HCT116 (cell line): ENCODE data around the gene ANTXR2. TPM values are rescaled to one million over a fixed set of nuclear protein-coding genes. Genes with fewer than 3 reads are reported as not detected.

Source experiments
- ATAC-seq: fragments of 200-7000 bp; cut with Tn5 transposase; 2 replicates; pipeline ENCODE4 v1.9.1; 2020; ENCODE audit warnings: mild to moderate bottlenecking, moderate library complexity
- BruUV-seq: library from RNA; stranded (reverse); fragments of 400-500 nt; replicated peaks from 2 replicates; lab custom pipeline; 2021; lab: Mats Ljungman, UMichigan
- CTCF ChIA-PET: fragments of 300-600 bp; sonication (Branson Sonifier 250); formaldehyde crosslinking; loops from one replicate; lab custom pipeline; 2021; ENCODE audit warnings: antibody characterized with exemption; lab: Charles Lee
- POLR2A ChIA-PET: fragments of 300-600, 350-600 bp; sonication (Branson Sonifier 250); formaldehyde crosslinking; loops from one replicate; lab custom pipeline; 2021; ENCODE audit warnings: antibody characterized with exemption; lab: Charles Lee
- RAD21 ChIA-PET, 2 experiments: fragments of 300-600 bp; sonication (Branson Sonifier 250); formaldehyde crosslinking; loops; one replicate each; lab custom pipeline; 2023; ENCODE audit warnings: low total read pairs in 2 of 2; ENCODE audit not compliant: uncharacterized antibody in 2 of 2, unreplicated experiment in 2 of 2, low non-redundant PET in 1 of 2; lab: Charles Lee
- DNase-seq: peaks from one replicate; pipeline ENCODE4 v3.0.0-alpha.2; 2010; ENCODE audit warnings: low read depth, low spot score
- H2AFZ ChIP-seq: fragments of 200-600 bp; shearing (Covaris generic), sonication (generic); 2 replicates; pipeline ENCODE4 v1.6.1; 2017; ENCODE audit warnings: low read depth, mixed run types, mixed read lengths, antibody characterized with exemption, low read length; ENCODE audit not compliant: poor library complexity, severe bottlenecking
- H3K27ac ChIP-seq: 2 replicates; pipeline ENCODE4 v1.5.1; 2012; ENCODE audit warnings: low read depth, low read length
- H3K27me3 ChIP-seq: fragments of 200-600 bp; sonication (generic); 2 replicates; pipeline ENCODE4 v1.6.1; 2016; ENCODE audit warnings: mixed run types, low read length, mixed read lengths; ENCODE audit not compliant: insufficient read depth
- H3K36me3 ChIP-seq, 2 experiments: fragments of 200-500 bp in 1 of 2; fragments of 200-600 bp in 1 of 2; sonication (Bioruptor generic) in 1 of 2; sonication (generic) in 1 of 2; 2 replicates each; pipeline versions ENCODE4 v1.5.1 to v1.6.1; 2014 to 2016; ENCODE audit warnings: low read length in 2 of 2, inconsistent platforms in 1 of 2, mixed read lengths in 1 of 2, mixed run types in 1 of 2; ENCODE audit not compliant: insufficient read depth in 2 of 2, control insufficient read depth in 1 of 2
- H3K4me1 ChIP-seq, 2 experiments: fragments of 200-600 bp in 1 of 2; sonication (generic) in 1 of 2; 2 replicates each; pipeline versions ENCODE4 v1.5.1 to v1.6.1; 2012 to 2017; ENCODE audit warnings: low read length in 2 of 2, inconsistent platforms in 1 of 2, mild to moderate bottlenecking in 1 of 2, mixed read lengths in 1 of 2, mixed run types in 1 of 2, moderate library complexity in 1 of 2; ENCODE audit not compliant: insufficient read depth in 2 of 2, control insufficient read depth in 1 of 2
- H3K4me2 ChIP-seq: fragments of 200-600 bp; sonication (generic); 2 replicates; pipeline ENCODE4 v1.6.1; 2017; ENCODE audit warnings: mixed run types, low read length, mixed read lengths
- H3K4me3 ChIP-seq, 2 experiments: fragments of 200-600 bp in 1 of 2; sonication (generic) in 1 of 2; replicated peaks in 1 of 2; 2 replicates each; pipeline ENCODE4 v1.5.1; 2011 to 2016; ENCODE audit warnings: low read length in 2 of 2, control low read depth in 1 of 2, low read depth in 1 of 2, mild to moderate bottlenecking in 1 of 2, mixed read lengths in 1 of 2, mixed run types in 1 of 2
- H3K79me2 ChIP-seq: fragments of 200-600 bp; sonication (generic); 2 replicates; pipeline ENCODE4 v1.6.1; 2017; ENCODE audit warnings: mild to moderate bottlenecking, mixed run types, low read length, moderate library complexity, mixed read lengths; ENCODE audit not compliant: insufficient read depth
- H3K9ac ChIP-seq: fragments of 200-600 bp; sonication (generic); 2 replicates; pipeline ENCODE4 v1.6.1; 2016; ENCODE audit warnings: low read length, mixed read lengths
- H3K9me2 ChIP-seq: fragments of 200-600 bp; sonication (generic), shearing (Covaris generic); 2 replicates; pipeline ENCODE4 v1.6.1; 2017; ENCODE audit warnings: mixed run types, mild to moderate bottlenecking, moderate library complexity; ENCODE audit not compliant: insufficient read depth
- H3K9me3 ChIP-seq, 2 experiments: fragments of 200-500 bp in 1 of 2; fragments of 200-600 bp in 1 of 2; sonication (Bioruptor generic) in 1 of 2; sonication (generic) in 1 of 2; 2 replicates each; pipeline ENCODE4 v1.6.1; 2014 to 2017; ENCODE audit warnings: low read length in 2 of 2, mixed read lengths in 2 of 2, inconsistent platforms in 1 of 2, low read depth in 1 of 2, mild to moderate bottlenecking in 1 of 2, mixed run types in 1 of 2, moderate library complexity in 1 of 2; ENCODE audit not compliant: control insufficient read depth in 1 of 2, insufficient read depth in 1 of 2
- H4K20me1 ChIP-seq: fragments of 200-600 bp; sonication (generic), shearing (Covaris generic); 2 replicates; pipeline ENCODE4 v1.6.1; 2017; ENCODE audit warnings: mixed run types, mild to moderate bottlenecking, moderate library complexity; ENCODE audit not compliant: insufficient read depth
- CBX3 ChIP-seq: IDR thresholded peaks from 2 replicates; pipeline ENCODE4 v1.6.1; 2012; ENCODE audit warnings: low read depth
- CEBPB ChIP-seq: IDR thresholded peaks from 2 replicates; pipeline ENCODE4 v1.6.1; 2012; ENCODE audit warnings: low read depth
- EGR1 ChIP-seq: IDR thresholded peaks from 2 replicates; pipeline ENCODE4 v1.6.1; 2012; ENCODE audit warnings: low read depth
- JUND ChIP-seq: IDR thresholded peaks from 2 replicates; pipeline ENCODE4 v1.6.1; 2012
- POLR2A ChIP-seq: IDR thresholded peaks from 2 replicates; pipeline ENCODE4 v1.7.0; 2011; ENCODE audit warnings: borderline replicate concordance; ENCODE audit not compliant: insufficient read depth, insufficient read length; ENCODE audit errors: extremely low read depth
- POLR2AphosphoS5 ChIP-seq: IDR thresholded peaks from 2 replicates; pipeline ENCODE4 v1.6.1; 2011; ENCODE audit warnings: mild to moderate bottlenecking, low read depth, low read length, moderate library complexity
- RAD21 ChIP-seq: IDR thresholded peaks from 2 replicates; pipeline ENCODE4 v1.6.1; 2012; ENCODE audit warnings: low read depth, mild to moderate bottlenecking
- SP1 ChIP-seq: IDR thresholded peaks from 2 replicates; pipeline ENCODE4 v1.6.1; 2012; ENCODE audit warnings: low read depth
- SRF ChIP-seq: IDR thresholded peaks from 2 replicates; pipeline ENCODE4 v1.6.1; 2012; ENCODE audit warnings: low read depth
- ZBTB33 ChIP-seq: IDR thresholded peaks from 2 replicates; pipeline ENCODE4 v1.6.1; 2011; ENCODE audit warnings: mild to moderate bottlenecking, low read length, moderate library complexity; ENCODE audit not compliant: insufficient replicate concordance; ENCODE audit errors: extremely low read depth
- ZNF274 ChIP-seq: fragments of 200-500 bp; sonication (Bioruptor generic); IDR thresholded peaks from 2 replicates; pipeline ENCODE4 v1.6.1; 2014; ENCODE audit warnings: mild to moderate bottlenecking, low read depth, low read length, inconsistent platforms
- intact Hi-C: fragments of 100-400 bp; cut with micrococcal nuclease; formaldehyde crosslinking; loops from 2 replicates; pipeline ENCODE4 v1.10.0; 2022
- total RNA-seq: library from RNA; stranded (reverse); gene quantifications from one replicate; pipeline ENCODE4 v1.2.1, GENCODE V29; 2021; ENCODE audit not compliant: unreplicated experiment
- TF ChIP-seq, protein P1 (sequence below): IDR thresholded peaks from 2 replicates; pipeline ENCODE4 v1.6.1; 2012; ENCODE audit warnings: low read depth

Gene ANTXR2
- total RNA-seq, 1 experiment from 2014 or later = 6.3 TPM

DNA sequence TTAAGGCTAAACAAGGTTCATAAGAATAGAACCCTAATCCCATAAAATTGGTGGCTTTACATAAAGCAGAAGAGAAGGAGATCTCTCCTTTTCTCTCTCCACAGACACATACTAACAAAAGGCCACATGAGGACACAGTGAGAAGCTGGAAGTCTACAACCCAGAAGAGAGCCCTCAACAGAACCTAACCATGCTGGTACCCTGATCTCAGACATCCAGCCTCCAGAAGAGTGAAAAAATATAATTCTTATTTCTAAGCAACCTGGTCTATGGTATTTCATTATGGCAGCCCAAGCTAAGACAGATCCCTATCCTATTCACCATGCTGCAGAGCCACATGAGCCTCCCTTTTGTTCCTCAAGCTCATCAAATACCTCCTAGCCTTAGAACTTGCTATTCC, 195.5 kb downstream of the ANTXR2 start:
- no TSS peak for BruUV-seq
- CTCF ChIA-PET = no interaction called here
- RAD21 ChIA-PET = no interaction called here
- no peak overlapping the region for H3K9ac ChIP-seq
- H3K36me3 ChIP-seq = no peaks in the 10 kb centered on the region
- no peaks in the 10 kb centered on the region for H4K20me1 ChIP-seq
- no peak overlapping the region for H3K27ac ChIP-seq
- no peak for DNase-seq
- H3K27me3 ChIP-seq = no peaks in the 10 kb centered on the region
- POLR2A ChIA-PET = no interaction called here
- no peaks in the 10 kb centered on the region for H3K4me1 ChIP-seq
- no peak for TF ChIP-seq POLR2AphosphoS5
- no peak for TF ChIP-seq EGR1
- no peak for TF ChIP-seq RAD21
- TF ChIP-seq ZNF274 = no peak
- no peak for TF ChIP-seq ZBTB33
- TF ChIP-seq POLR2A = no peak
- no peak for TF ChIP-seq CEBPB
- no peak for TF ChIP-seq SP1
- no peak for TF ChIP-seq JUND
- TF ChIP-seq, protein P1, sequence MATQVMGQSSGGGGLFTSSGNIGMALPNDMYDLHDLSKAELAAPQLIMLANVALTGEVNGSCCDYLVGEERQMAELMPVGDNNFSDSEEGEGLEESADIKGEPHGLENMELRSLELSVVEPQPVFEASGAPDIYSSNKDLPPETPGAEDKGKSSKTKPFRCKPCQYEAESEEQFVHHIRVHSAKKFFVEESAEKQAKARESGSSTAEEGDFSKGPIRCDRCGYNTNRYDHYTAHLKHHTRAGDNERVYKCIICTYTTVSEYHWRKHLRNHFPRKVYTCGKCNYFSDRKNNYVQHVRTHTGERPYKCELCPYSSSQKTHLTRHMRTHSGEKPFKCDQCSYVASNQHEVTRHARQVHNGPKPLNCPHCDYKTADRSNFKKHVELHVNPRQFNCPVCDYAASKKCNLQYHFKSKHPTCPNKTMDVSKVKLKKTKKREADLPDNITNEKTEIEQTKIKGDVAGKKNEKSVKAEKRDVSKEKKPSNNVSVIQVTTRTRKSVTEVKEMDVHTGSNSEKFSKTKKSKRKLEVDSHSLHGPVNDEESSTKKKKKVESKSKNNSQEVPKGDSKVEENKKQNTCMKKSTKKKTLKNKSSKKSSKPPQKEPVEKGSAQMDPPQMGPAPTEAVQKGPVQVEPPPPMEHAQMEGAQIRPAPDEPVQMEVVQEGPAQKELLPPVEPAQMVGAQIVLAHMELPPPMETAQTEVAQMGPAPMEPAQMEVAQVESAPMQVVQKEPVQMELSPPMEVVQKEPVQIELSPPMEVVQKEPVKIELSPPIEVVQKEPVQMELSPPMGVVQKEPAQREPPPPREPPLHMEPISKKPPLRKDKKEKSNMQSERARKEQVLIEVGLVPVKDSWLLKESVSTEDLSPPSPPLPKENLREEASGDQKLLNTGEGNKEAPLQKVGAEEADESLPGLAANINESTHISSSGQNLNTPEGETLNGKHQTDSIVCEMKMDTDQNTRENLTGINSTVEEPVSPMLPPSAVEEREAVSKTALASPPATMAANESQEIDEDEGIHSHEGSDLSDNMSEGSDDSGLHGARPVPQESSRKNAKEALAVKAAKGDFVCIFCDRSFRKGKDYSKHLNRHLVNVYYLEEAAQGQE = no peak
- TF ChIP-seq SRF = no peak
- no peak for TF ChIP-seq CBX3
- TF ChIP-seq, all 23 proteins: peak for 0
- intact Hi-C loops = no loop called here
- Histone ChIP-seq H3K4me2 (no peak overlapping the region), H3K4me3 (no peak overlapping the region), H3K9me2 (no peaks in the 10 kb centered on the region), H2AFZ (no peak overlapping the region), H3K79me2 (no peaks in the 10 kb centered on the region), H3K9me3 (no peaks in the 10 kb centered on the region)
- ATAC-seq = no peak
